HG02852 (cell line): ENCODE results near the gene SHBG.
"Not testable (repeated sequence)": the region's sequence is repeated elsewhere in the genome, so short reads cannot be mapped to it uniquely, and the experiment has no call there.

Experiments used
- ATAC-seq: cut with Tn5 transposase; IDR thresholded peaks from one replicate; pipeline ENCODE4 v1.9.1; 2021; ENCODE audit warnings: mild to moderate bottlenecking, moderate library complexity; ENCODE audit not compliant: unreplicated experiment

SHBG gene

GRCh38 chr17:7629939-7630571 is at the start of gene SHBG:
Gene SHBG, plus strand, starts transcription at chr17:7630135. Its CDS starts 38 bp downstream, at chr17:7630173.
- ATAC-seq: no peak

GRCh38 chr17:7580604-7581575 is 49.0 kb upstream of the SHBG start:
- ATAC-seq: no peak

GRCh38 chr17:7582396-7583252 is 47.3 kb upstream of the SHBG start:
- ATAC-seq: no peak

- peak; percentile 72 for ATAC-seq
These were observed 46.5 kb upstream of the SHBG start, which contains the start of gene MPDU1 for GRCh38 chr17:7583253-7584109. Gene MPDU1, plus strand, starts transcription at chr17:7583852. Its CDS starts 11 bp downstream, at chr17:7583863.

GRCh38 chr17:7586673-7587419 is 43.1 kb upstream of the SHBG start:
- no peak for ATAC-seq

GRCh38 chr17:7587420-7588151 is 42.3 kb upstream of the SHBG start:
- no peak for ATAC-seq

- ATAC-seq: no peak
These were observed 41.3 kb upstream of the SHBG start for GRCh38 chr17:7588553-7589203.

GRCh38 chr17:7589204-7589868 is 40.6 kb upstream of the SHBG start:
- no peak for ATAC-seq

GRCh38 chr17:7589891-7590691 is 39.8 kb upstream of the SHBG start, which contains the start of gene SOX15:
Gene SOX15, minus strand, starts transcription at chr17:7590094. Its CDS starts 418 bp downstream, at chr17:7589676.
- no peak for ATAC-seq

GRCh38 chr17:7590743-7591142 is 39.2 kb upstream of the SHBG start:
- no peak for ATAC-seq

GRCh38 chr17:7591596-7591995 is 38.3 kb upstream of the SHBG start:
- ATAC-seq: no peak

GRCh38 chr17:7592422-7593021 is 37.4 kb upstream of the SHBG start:
- ATAC-seq: no peak

- no peak for ATAC-seq
These were observed 36.6 kb upstream of the SHBG start for GRCh38 chr17:7593296-7593695.

GRCh38 chr17:7597561-7597960 is 32.4 kb upstream of the SHBG start:
- not testable (repeated sequence) for ATAC-seq

GRCh38 chr17:7606280-7606679 is 23.7 kb upstream of the SHBG start:
- no peak for ATAC-seq

GRCh38 chr17:7610641-7611040 is 19.3 kb upstream of the SHBG start:
- no peak for ATAC-seq
